H9 (cell line): ENCODE measurements around the gene MCRIP1. TPM values are rescaled to one million over a fixed set of nuclear protein-coding genes. Genes with fewer than 3 reads are reported as not detected.

ENCODE experiments used
- DNase-seq: peaks from one replicate; pipeline ENCODE4 v3.0.0-alpha.2; 2017
- H2AFZ ChIP-seq: one replicate; pipeline ENCODE4 v1.6.1; 2013; ENCODE audit warnings: mild to moderate bottlenecking, low read length, control low read depth, moderate library complexity
- H2AK5ac ChIP-seq: 2 replicates; pipeline ENCODE4 v1.6.1; 2013; ENCODE audit warnings: low read length, control low read depth, mixed read lengths; ENCODE audit not compliant: insufficient read length
- H2BK120ac ChIP-seq: one replicate; pipeline ENCODE4 v1.6.1; 2013; ENCODE audit warnings: low read depth, mild to moderate bottlenecking, low read length, control low read depth, inconsistent platforms; ENCODE audit not compliant: poor library complexity, severe bottlenecking
- H2BK12ac ChIP-seq: 2 replicates; pipeline ENCODE4 v1.6.1; 2013; ENCODE audit warnings: low read length, control low read depth, mixed read lengths, low read depth; ENCODE audit not compliant: insufficient read length
- H2BK15ac ChIP-seq: 2 replicates; pipeline ENCODE4 v1.6.1; 2013; ENCODE audit warnings: low read depth, low read length, control low read depth
- H2BK20ac ChIP-seq: one replicate; pipeline ENCODE4 v1.6.1; 2013; ENCODE audit warnings: low read depth, mild to moderate bottlenecking, low read length, control low read depth, inconsistent platforms; ENCODE audit not compliant: poor library complexity, severe bottlenecking
- H2BK5ac ChIP-seq: 2 replicates; pipeline ENCODE4 v1.6.1; 2013; ENCODE audit warnings: low read length, control low read depth, mixed read lengths; ENCODE audit not compliant: insufficient read length
- H3K14ac ChIP-seq: 2 replicates; pipeline ENCODE4 v1.6.1; 2013; ENCODE audit warnings: low read length, control low read depth; ENCODE audit not compliant: insufficient read depth
- H3K18ac ChIP-seq: 2 replicates; pipeline ENCODE4 v1.6.1; 2013; ENCODE audit warnings: low read depth, mild to moderate bottlenecking, mixed read lengths, low read length, control low read depth; ENCODE audit not compliant: insufficient read length
- H3K23ac ChIP-seq: 2 replicates; pipeline ENCODE4 v1.6.1; 2013; ENCODE audit warnings: low read length, control low read depth, mixed read lengths, low read depth; ENCODE audit not compliant: insufficient read length
- H3K23me2 ChIP-seq: 2 replicates; pipeline ENCODE4 v1.6.1; 2013; ENCODE audit warnings: low read depth, mild to moderate bottlenecking, mixed read lengths, low read length, control low read depth; ENCODE audit not compliant: insufficient read length, poor library complexity, severe bottlenecking
- H3K27ac ChIP-seq: 2 replicates; pipeline ENCODE4 v1.5.1; 2013; ENCODE audit warnings: low read length, control low read depth, mixed read lengths, low read depth; ENCODE audit not compliant: insufficient read length
- H3K27me3 ChIP-seq: 2 replicates; pipeline ENCODE4 v1.6.1; 2013; ENCODE audit warnings: low read length, control low read depth, inconsistent platforms; ENCODE audit not compliant: insufficient read depth
- H3K4ac ChIP-seq: 2 replicates; pipeline ENCODE4 v1.6.1; 2013; ENCODE audit warnings: low read depth, mild to moderate bottlenecking, control low read depth, inconsistent platforms, low read length, moderate library complexity
- H3K4me1 ChIP-seq: 2 replicates; pipeline ENCODE4 v1.6.1; 2013; ENCODE audit warnings: low read length, control low read depth, inconsistent platforms; ENCODE audit not compliant: insufficient read depth
- H3K4me2 ChIP-seq: 2 replicates; pipeline ENCODE4 v1.6.1; 2013; ENCODE audit warnings: low read length, control low read depth, mixed read lengths; ENCODE audit not compliant: insufficient read length, insufficient read depth
- H3K56ac ChIP-seq: 2 replicates; pipeline ENCODE4 v1.6.1; 2013; ENCODE audit warnings: low read depth, mild to moderate bottlenecking, mixed read lengths, low read length, control low read depth; ENCODE audit not compliant: insufficient read length
- H3K79me1 ChIP-seq: 2 replicates; pipeline ENCODE4 v1.6.1; 2013; ENCODE audit warnings: low read depth, mild to moderate bottlenecking, moderate library complexity, low read length, control low read depth, inconsistent platforms; ENCODE audit not compliant: insufficient read depth, poor library complexity, severe bottlenecking
- H3K79me2 ChIP-seq: 2 replicates; pipeline ENCODE4 v1.6.1; 2013; ENCODE audit warnings: low read length, control low read depth, inconsistent platforms; ENCODE audit not compliant: insufficient read depth
- H3K9ac ChIP-seq: 2 replicates; pipeline ENCODE4 v1.6.1; 2013; ENCODE audit warnings: low read length, control low read depth, mixed read lengths; ENCODE audit not compliant: insufficient read length; ENCODE audit errors: extremely low read depth
- H3K9me3 ChIP-seq: one replicate; pipeline ENCODE4 v1.6.1; 2013; ENCODE audit warnings: low read depth, low read length, inconsistent platforms; ENCODE audit not compliant: control insufficient read depth
- H3T11ph ChIP-seq: one replicate; pipeline ENCODE4 v1.6.1; 2013; ENCODE audit warnings: mild to moderate bottlenecking, low read length, control low read depth, inconsistent platforms
- H4K20me1 ChIP-seq: one replicate; pipeline ENCODE4 v1.6.1; 2013; ENCODE audit not compliant: control insufficient read depth, insufficient read length, insufficient read depth
- H4K5ac ChIP-seq: 2 replicates; pipeline ENCODE4 v1.6.1; 2013; ENCODE audit warnings: low read depth, mild to moderate bottlenecking, mixed read lengths, low read length, control low read depth; ENCODE audit not compliant: insufficient read length
- H4K8ac ChIP-seq: replicated peaks from 2 replicates; pipeline ENCODE4 v1.6.1; 2013; ENCODE audit warnings: low read length, control low read depth, mixed read lengths, low read depth; ENCODE audit not compliant: insufficient read length
- H4K91ac ChIP-seq: 2 replicates; pipeline ENCODE4 v1.6.1; 2013; ENCODE audit warnings: low read depth, mild to moderate bottlenecking, moderate library complexity, mixed read lengths, low read length, control low read depth; ENCODE audit not compliant: insufficient read length
- H3K27ac Mint-ChIP-seq, 3 experiments: 2 replicates in 2 of 3; 3 replicates in 1 of 3; pipeline ENCODE4 v1.8.0; 2020 to 2021; ENCODE audit warnings: mixed read lengths in 3 of 3, mild to moderate bottlenecking in 1 of 3, moderate library complexity in 1 of 3
- H3K27me3 Mint-ChIP-seq: 2 replicates; pipeline ENCODE4 v1.8.0; 2021; ENCODE audit warnings: low read depth, mild to moderate bottlenecking, moderate library complexity, mixed read lengths
- H3K36me3 Mint-ChIP-seq, 3 experiments: 2 replicates in 2 of 3; 3 replicates in 1 of 3; pipeline ENCODE4 v1.8.0; 2020 to 2021; ENCODE audit warnings: low read depth in 3 of 3, mixed read lengths in 3 of 3; ENCODE audit not compliant: insufficient read depth in 1 of 3
- H3K4me1 Mint-ChIP-seq, 2 experiments: 2 replicates each; pipeline ENCODE4 v1.8.0; 2020; ENCODE audit warnings: mixed read lengths in 2 of 2
- H3K4me3 Mint-ChIP-seq, 2 experiments: 2 replicates in 1 of 2; 3 replicates in 1 of 2; pipeline ENCODE4 v1.8.0; 2020 to 2021; ENCODE audit warnings: mild to moderate bottlenecking in 2 of 2, mixed read lengths in 2 of 2, moderate library complexity in 1 of 2
- H3K9me3 Mint-ChIP-seq, 2 experiments: 2 replicates in 1 of 2; 3 replicates in 1 of 2; pipeline ENCODE4 v1.8.0; 2020; ENCODE audit warnings: mild to moderate bottlenecking in 2 of 2, mixed read lengths in 2 of 2, moderate library complexity in 1 of 2
- WGBS: extraction: QIAGEN DNeasy Blood & Tissue Kit; methylation state at CpG from one replicate; pipeline ENCODE4 v1.1.7; 2013; ENCODE audit warnings: missing lambda C conversion rate, low lambda C conversion rate, mixed read lengths; ENCODE audit not compliant: insufficient read length; ENCODE audit errors: extremely low coverage; 5-methylcytosine and 5-hydroxymethylcytosine counted together
- total RNA-seq: library from RNA; stranded (reverse); gene quantifications from 2 replicates; pipeline ENCODE4 v1.2.1, GENCODE V29; 2021
- TF ChIP-seq, protein P1 (sequence below): fragments of 200-600 bp; sonication (generic); conservative IDR thresholded peaks from 3 replicates; pipeline ENCODE4 v1.8.0; 2021; ENCODE audit warnings: antibody characterized with exemption, mild to moderate bottlenecking

The MCRIP1 gene
- total RNA-seq, 1 experiment from 2014 or later = 118 TPM

DNA sequence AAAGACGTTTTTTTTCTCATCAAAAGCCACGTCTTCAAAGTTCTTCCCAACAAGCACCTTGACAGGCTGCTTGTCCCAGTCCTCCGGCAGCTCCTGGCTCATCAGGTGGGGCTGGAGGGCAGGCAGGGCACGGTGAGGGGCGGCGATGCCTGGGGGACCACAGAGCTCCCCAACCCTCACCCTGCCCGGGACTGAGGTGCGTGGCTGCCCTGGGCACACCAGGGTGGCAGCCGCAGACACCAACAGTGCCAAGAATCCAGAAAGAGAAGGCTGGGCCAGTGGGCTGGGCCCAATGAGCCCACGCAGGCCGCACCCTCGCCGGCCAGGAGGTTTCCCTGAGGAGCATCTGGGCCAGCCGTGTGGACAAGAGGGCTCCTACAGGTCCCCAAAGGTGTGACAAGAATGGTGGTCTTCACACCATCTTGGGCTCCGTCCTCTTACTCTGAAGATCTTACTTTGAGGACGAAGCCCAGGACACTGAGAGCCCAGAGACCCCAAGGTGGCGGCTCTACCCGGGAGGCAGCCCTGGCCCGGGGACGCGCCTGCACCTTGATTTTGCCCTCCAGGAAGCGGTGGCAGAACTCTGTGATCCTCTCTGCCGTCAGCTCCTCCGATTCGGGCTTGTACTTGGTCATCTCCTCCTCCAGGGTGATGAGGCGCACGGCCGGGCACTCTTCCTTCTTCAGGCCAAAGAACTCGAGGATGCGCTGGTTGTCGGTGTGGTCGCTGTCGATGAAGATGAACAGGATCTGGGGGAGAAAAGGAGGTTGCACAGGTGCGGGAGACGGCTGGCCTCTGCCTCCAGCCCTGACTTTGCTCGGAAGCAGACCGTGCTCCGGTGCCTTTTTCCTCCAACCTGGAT lies 13.0 kb upstream of the MCRIP1 start:
- Histone ChIP-seq H3K23ac (no peak overlapping the region), H4K20me1 (no peaks in the 10 kb centered on the region), H3K79me1 (no peaks in the 10 kb centered on the region), H3K9me3 (no peaks in the 10 kb centered on the region), H3K27me3 (no peaks in the 10 kb centered on the region), H3K4ac (no peak overlapping the region), H4K8ac (no peak overlapping the region), H3K18ac (no peak overlapping the region), H2BK20ac (no peak overlapping the region), H3K79me2 (no peaks in the 10 kb centered on the region), H3K4me1 (no peaks in the 10 kb centered on the region), H3K9ac (no peak overlapping the region), H2BK120ac (no peak overlapping the region), H3K14ac (no peak overlapping the region), H3K23me2 (no peaks in the 10 kb centered on the region), H2BK15ac (no peak overlapping the region), H2AFZ (no peak overlapping the region), H3K56ac (no peak overlapping the region), H2BK12ac (no peak overlapping the region), H4K5ac (no peak overlapping the region), H3K4me2 (no peak overlapping the region), H4K91ac (no peak overlapping the region), H3T11ph (no peak overlapping the region), H3K27ac (no peak overlapping the region), H2BK5ac (no peak overlapping the region), H2AK5ac (no peak overlapping the region)
- TF ChIP-seq, protein P1, sequence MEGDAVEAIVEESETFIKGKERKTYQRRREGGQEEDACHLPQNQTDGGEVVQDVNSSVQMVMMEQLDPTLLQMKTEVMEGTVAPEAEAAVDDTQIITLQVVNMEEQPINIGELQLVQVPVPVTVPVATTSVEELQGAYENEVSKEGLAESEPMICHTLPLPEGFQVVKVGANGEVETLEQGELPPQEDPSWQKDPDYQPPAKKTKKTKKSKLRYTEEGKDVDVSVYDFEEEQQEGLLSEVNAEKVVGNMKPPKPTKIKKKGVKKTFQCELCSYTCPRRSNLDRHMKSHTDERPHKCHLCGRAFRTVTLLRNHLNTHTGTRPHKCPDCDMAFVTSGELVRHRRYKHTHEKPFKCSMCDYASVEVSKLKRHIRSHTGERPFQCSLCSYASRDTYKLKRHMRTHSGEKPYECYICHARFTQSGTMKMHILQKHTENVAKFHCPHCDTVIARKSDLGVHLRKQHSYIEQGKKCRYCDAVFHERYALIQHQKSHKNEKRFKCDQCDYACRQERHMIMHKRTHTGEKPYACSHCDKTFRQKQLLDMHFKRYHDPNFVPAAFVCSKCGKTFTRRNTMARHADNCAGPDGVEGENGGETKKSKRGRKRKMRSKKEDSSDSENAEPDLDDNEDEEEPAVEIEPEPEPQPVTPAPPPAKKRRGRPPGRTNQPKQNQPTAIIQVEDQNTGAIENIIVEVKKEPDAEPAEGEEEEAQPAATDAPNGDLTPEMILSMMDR = no peak
- H3K36me3 Mint-ChIP-seq = peaks cover 21 to 61% (median 44%) of the 10 kb centered on the region in 3 experiments; a peak in 6 of 7 replicates
- H3K4me3 Mint-ChIP-seq = no peak overlapping the region
- no CpG with 5 or more reads among the region's 38 CpGs for WGBS
- no peaks in the 10 kb centered on the region for H3K27me3 Mint-ChIP-seq
- DNase-seq = no peak
- H3K27ac Mint-ChIP-seq = no peak overlapping the region
- no peaks in the 10 kb centered on the region for H3K9me3 Mint-ChIP-seq
- H3K4me1 Mint-ChIP-seq = no peaks in the 10 kb centered on the region
